GM21576 (cell line): Measurements from ENCODE around the gene SMIM29.
A peak's percentile ranks its signal among the peaks of the same experiment; 100 is the strongest.
"Not testable (repeated sequence)": the region's sequence is repeated elsewhere in the genome, so short reads cannot be mapped to it uniquely, and the experiment has no call there.

ENCODE experiments used
- ATAC-seq: cut with Tn5 transposase; IDR thresholded peaks from one replicate; pipeline ENCODE4 v1.9.1; 2021; ENCODE audit warnings: mild to moderate bottlenecking, moderate library complexity; ENCODE audit not compliant: unreplicated experiment

SMIM29 gene

GRCh38 chr6:34269658-34270341 is 21.0 kb upstream of the SMIM29 start:
- ATAC-seq, result not testable (repeated sequence)

- ATAC-seq, result not testable (repeated sequence)
Observed at GRCh38 chr6:34269132-34269531, 20.3 kb upstream of the SMIM29 start.

- ATAC-seq, result no peak
Observed at GRCh38 chr6:34267746-34268145, 18.9 kb upstream of the SMIM29 start.

- ATAC-seq, result not testable (repeated sequence)
Observed at GRCh38 chr6:34263484-34263883, 14.7 kb upstream of the SMIM29 start.

- ATAC-seq, result no peak
Observed at GRCh38 chr6:34260576-34261267, 11.9 kb upstream of the SMIM29 start.

GRCh38 chr6:34259529-34260069 is 10.8 kb upstream of the SMIM29 start:
- ATAC-seq, result no peak

GRCh38 chr6:34252395-34252794 is 3.6 kb upstream of the SMIM29 start:
- ATAC-seq, result not testable (repeated sequence)

GRCh38 chr6:34249469-34250261 is 859 bp upstream of the SMIM29 start:
- peak; percentile 28 for ATAC-seq

GRCh38 chr6:34248198-34248726 is 544 bp downstream of the SMIM29 start:
- ATAC-seq, result peak; percentile 13

GRCh38 chr6:34247481-34248197 is 1.2 kb downstream of the SMIM29 start:
- no peak for ATAC-seq

- no peak for ATAC-seq
Observed at GRCh38 chr6:34246563-34247391, 2.0 kb downstream of the SMIM29 start.

GRCh38 chr6:34246249-34246562 is 2.6 kb downstream of the SMIM29 start:
- ATAC-seq, result no peak

- ATAC-seq, result not testable (repeated sequence)
Observed at GRCh38 chr6:34245761-34246140, 3.1 kb downstream of the SMIM29 start.

GRCh38 chr6:34245032-34245760 is 3.6 kb downstream of the SMIM29 start:
- ATAC-seq, result not testable (repeated sequence)

GRCh38 chr6:34243901-34244884 is 4.6 kb downstream of the SMIM29 start:
- no peak for ATAC-seq

- ATAC-seq, result no peak
Observed at GRCh38 chr6:34243131-34243771, 5.6 kb downstream of the SMIM29 start.
